ENCODE results near the gene USP7. TPM values are rescaled to one million over a fixed set of nuclear protein-coding genes. Genes with fewer than 3 reads are reported as not detected.

The USP7 gene
- polyA plus RNA-seq, 1 donor (not counting 4 experiments of a cell fraction or from before 2014, with no cell fraction given): 63.4 TPM

DNA sequence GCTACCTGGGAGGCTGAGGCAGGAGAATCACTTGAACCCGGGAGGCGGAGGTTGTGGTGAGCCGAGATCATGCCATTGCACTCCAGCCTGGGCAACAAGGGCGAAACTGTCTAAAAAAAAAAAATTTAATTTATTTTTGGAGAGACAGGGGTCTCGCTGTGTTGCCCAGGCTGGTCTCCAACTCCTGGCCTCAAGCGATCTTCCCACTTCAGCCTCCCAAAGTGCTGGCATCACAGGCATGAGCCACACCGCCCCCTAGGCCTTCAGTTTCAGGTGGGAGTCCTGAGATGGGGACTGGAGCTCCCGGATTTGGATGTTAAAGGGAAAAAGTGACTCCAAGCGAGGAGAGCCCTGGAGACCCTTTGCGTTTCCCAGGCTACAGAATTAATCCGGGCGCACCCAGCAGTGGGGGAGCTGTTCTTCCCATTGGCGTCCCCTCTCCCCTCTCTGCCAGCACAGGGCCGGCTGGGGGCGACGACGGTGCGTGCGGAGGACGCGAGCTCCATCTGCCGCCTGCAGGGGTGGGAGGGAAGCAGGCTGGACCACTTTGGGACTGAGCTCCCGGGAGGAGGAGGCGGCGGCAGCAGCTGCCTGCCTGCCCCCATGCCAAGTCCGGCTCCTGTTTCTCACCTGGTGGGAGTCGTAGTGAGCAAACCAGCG is 49.3 kb upstream of the USP7 start:
- dilution Hi-C loops (cut with MboI; ENCODE audit: extremely low pct_ligation_motif_present, low sequenced_read_pairs): no loop called here
- Histone ChIP-seq H2AFZ (ENCODE audit: control insufficient read depth, low read length) (peak overlapping the region; percentile 4), H3K9me3 (ENCODE audit: control insufficient read depth, low read depth, low read length) (peaks cover 7% of the 10 kb centered on the region), H3K79me2 (ENCODE audit: control insufficient read depth, insufficient read depth, low read length) (no peaks in the 10 kb centered on the region), H3K27me3 (ENCODE audit: control insufficient read depth, extremely low read depth, insufficient read depth, low read length) (no peaks in the 10 kb centered on the region), H4K20me1 (ENCODE audit: control insufficient read depth, extremely low read depth, insufficient read depth, low read length) (no peaks in the 10 kb centered on the region), H3K4me2 (ENCODE audit: control insufficient read depth, extremely low read depth, insufficient read depth, low read depth, low read length) (no peak overlapping the region), H3K36me3 (ENCODE audit: control insufficient read depth in 2 of 2, extremely low read depth in 1 of 2, insufficient read depth in 2 of 2, low read length in 2 of 2) (no peaks in the 10 kb centered on the region), H3K27ac (ENCODE audit: control insufficient read depth, insufficient read depth, low read length) (no peak overlapping the region), H3K9me1 (ENCODE audit: control insufficient read depth, extremely low read depth, insufficient read depth, low read length) (no peaks in the 10 kb centered on the region), H3K9ac (ENCODE audit: control insufficient read depth, extremely low read depth, insufficient read depth, low read length) (no peak overlapping the region), H3K4me3 (ENCODE audit: control insufficient read depth in 2 of 3, extremely low read depth in 1 of 3, insufficient read depth in 2 of 3, low read depth in 1 of 3, low read length in 3 of 3) (no peak overlapping the region), H3K4me1 (ENCODE audit: control insufficient read depth, extremely low read depth, insufficient read depth, low read length) (peaks cover 12% of the 10 kb centered on the region)
- no peak for TF ChIP-seq EZH2 (IDR thresholded peaks at IDR 0.05; ENCODE audit: low read length)
- TF ChIP-seq, protein P1, sequence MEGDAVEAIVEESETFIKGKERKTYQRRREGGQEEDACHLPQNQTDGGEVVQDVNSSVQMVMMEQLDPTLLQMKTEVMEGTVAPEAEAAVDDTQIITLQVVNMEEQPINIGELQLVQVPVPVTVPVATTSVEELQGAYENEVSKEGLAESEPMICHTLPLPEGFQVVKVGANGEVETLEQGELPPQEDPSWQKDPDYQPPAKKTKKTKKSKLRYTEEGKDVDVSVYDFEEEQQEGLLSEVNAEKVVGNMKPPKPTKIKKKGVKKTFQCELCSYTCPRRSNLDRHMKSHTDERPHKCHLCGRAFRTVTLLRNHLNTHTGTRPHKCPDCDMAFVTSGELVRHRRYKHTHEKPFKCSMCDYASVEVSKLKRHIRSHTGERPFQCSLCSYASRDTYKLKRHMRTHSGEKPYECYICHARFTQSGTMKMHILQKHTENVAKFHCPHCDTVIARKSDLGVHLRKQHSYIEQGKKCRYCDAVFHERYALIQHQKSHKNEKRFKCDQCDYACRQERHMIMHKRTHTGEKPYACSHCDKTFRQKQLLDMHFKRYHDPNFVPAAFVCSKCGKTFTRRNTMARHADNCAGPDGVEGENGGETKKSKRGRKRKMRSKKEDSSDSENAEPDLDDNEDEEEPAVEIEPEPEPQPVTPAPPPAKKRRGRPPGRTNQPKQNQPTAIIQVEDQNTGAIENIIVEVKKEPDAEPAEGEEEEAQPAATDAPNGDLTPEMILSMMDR (optimal IDR thresholded peaks at IDR 0.05 in 1 of 3, IDR thresholded peaks at IDR 0.05 in 1 of 3, conservative IDR thresholded peaks at IDR 0.05 in 1 of 3; ENCODE audit: extremely low read depth in 1 of 3, insufficient read depth in 2 of 3, low read length in 3 of 3): peak in 1 of 3 experiments; percentile 16
- DNase-seq (ENCODE audit: low read depth, low spot score): no peak
- FAIRE-seq: no peak

DNA sequence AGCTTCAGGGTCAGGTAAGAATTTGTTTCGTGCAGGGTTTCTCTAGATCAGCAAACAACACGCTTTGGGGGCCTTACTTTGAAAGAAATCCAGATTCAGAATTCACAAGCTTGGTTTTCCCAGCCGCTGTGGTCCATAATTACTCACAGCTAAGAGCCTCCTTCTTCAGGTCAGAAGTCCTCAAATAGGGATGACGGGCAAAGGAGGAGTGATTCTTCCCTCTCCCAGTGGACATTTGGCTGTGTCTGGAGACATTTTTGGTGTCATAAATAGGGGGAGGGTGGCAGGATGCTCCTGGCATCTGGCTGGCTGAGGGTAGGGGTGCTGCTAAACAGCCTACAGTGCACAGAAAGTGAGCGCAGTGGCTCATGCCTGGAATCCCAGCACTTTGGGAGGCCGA is 48.6 kb upstream of the USP7 start:
- Histone ChIP-seq H4K20me1 (ENCODE audit: control insufficient read depth, extremely low read depth, insufficient read depth, low read length) (no peaks in the 10 kb centered on the region), H3K27me3 (ENCODE audit: control insufficient read depth, extremely low read depth, insufficient read depth, low read length) (no peaks in the 10 kb centered on the region), H3K4me3 (ENCODE audit: control insufficient read depth in 2 of 3, extremely low read depth in 1 of 3, insufficient read depth in 2 of 3, low read depth in 1 of 3, low read length in 3 of 3) (no peak overlapping the region), H3K9ac (ENCODE audit: control insufficient read depth, extremely low read depth, insufficient read depth, low read length) (no peak overlapping the region), H3K9me1 (ENCODE audit: control insufficient read depth, extremely low read depth, insufficient read depth, low read length) (no peaks in the 10 kb centered on the region), H3K4me1 (ENCODE audit: control insufficient read depth, extremely low read depth, insufficient read depth, low read length) (peaks cover 7% of the 10 kb centered on the region), H3K27ac (ENCODE audit: control insufficient read depth, insufficient read depth, low read length) (no peak overlapping the region), H3K4me2 (ENCODE audit: control insufficient read depth, extremely low read depth, insufficient read depth, low read depth, low read length) (no peak overlapping the region), H2AFZ (ENCODE audit: control insufficient read depth, low read length) (no peak overlapping the region), H3K9me3 (ENCODE audit: control insufficient read depth, low read depth, low read length) (peaks cover 7% of the 10 kb centered on the region), H3K79me2 (ENCODE audit: control insufficient read depth, insufficient read depth, low read length) (no peaks in the 10 kb centered on the region), H3K36me3 (ENCODE audit: control insufficient read depth in 2 of 2, extremely low read depth in 1 of 2, insufficient read depth in 2 of 2, low read length in 2 of 2) (no peaks in the 10 kb centered on the region)
- DNase-seq (ENCODE audit: low read depth, low spot score) (no peak), FAIRE-seq (no peak)
- dilution Hi-C loops (cut with MboI; ENCODE audit: extremely low pct_ligation_motif_present, low sequenced_read_pairs): no loop called here
- TF ChIP-seq, protein P1 (optimal IDR thresholded peaks at IDR 0.05 in 1 of 3, IDR thresholded peaks at IDR 0.05 in 1 of 3, conservative IDR thresholded peaks at IDR 0.05 in 1 of 3; ENCODE audit: extremely low read depth in 1 of 3, insufficient read depth in 2 of 3, low read length in 3 of 3): no peak
- no peak for TF ChIP-seq EZH2 (IDR thresholded peaks at IDR 0.05; ENCODE audit: low read length)
